Pancreas (tissue), 10 donors: ENCODE results near the gene FRAT1. TPM values are rescaled to one million over a fixed set of nuclear protein-coding genes. Genes with fewer than 3 reads are reported as not detected.

Source experiments
- ATAC-seq, 4 donors: fragments of 200-7000 bp; cut with Tn5 transposase; one replicate each; pipeline versions ENCODE4 v1.8.0 to v1.9.1; 2020; ENCODE audit warnings: mild to moderate bottlenecking in 4 of 4, moderate library complexity in 4 of 4
- DNase-seq, 6 donors: peaks; one replicate each; pipeline ENCODE4 v3.0.0-alpha.2; 2020
- FAIRE-seq: peaks from 2 replicates; lab custom pipeline; 2012; peaks lifted over from hg19 to GRCh38; lab: Jason Lieb, UNC
- H3K27ac ChIP-seq, 4 donors: fragments of 200-600 bp; sonication (generic); 1 replicate in 3 of 4; 2 replicates in 1 of 4; pipeline versions ENCODE4 v1.5.0 to v1.8.0; 2020
- H3K27me3 ChIP-seq, 4 donors: fragments of 200-600 bp; one replicate each; pipeline ENCODE4 v1.8.0; 2021
- H3K36me3 ChIP-seq, 3 donors: fragments of 200-600 bp; sonication (generic) in 1 of 3; one replicate each; pipeline versions ENCODE4 v1.5.0 to v1.8.0; 2020 to 2021
- H3K4me1 ChIP-seq, 3 donors: fragments of 200-600 bp; one replicate each; pipeline ENCODE4 v1.8.0; 2021
- H3K4me3 ChIP-seq, 4 donors: fragments of 200-600 bp; sonication (generic) in 2 of 4; one replicate each; pipeline versions ENCODE4 v1.5.0 to v1.8.0; 2020 to 2021
- H3K9me3 ChIP-seq, 4 donors: fragments of 200-600 bp; one replicate each; pipeline ENCODE4 v1.8.0; 2021
- CTCF ChIP-seq, 4 donors: fragments of 200-600 bp; sonication (generic) in 3 of 4; IDR thresholded peaks; one replicate each; pipeline versions ENCODE4 v1.5.0 to v1.8.0; 2021; ENCODE audit warnings: antibody characterized with exemption in 4 of 4
- WGBS, 2 donors: extraction: QIAGEN DNeasy Blood & Tissue Kit; methylation state at CpG; one replicate each; pipeline ENCODE4 v1.1.7; 2013; 5-methylcytosine and 5-hydroxymethylcytosine counted together
- intact Hi-C, 3 donors: fragments of 100-400 bp; cut with DNase I; formaldehyde crosslinking; loops; one replicate each; pipeline versions ENCODE4 v1.11.1 to v1.14.2; 2022
- polyA plus RNA-seq, 2 donors: library from polyadenylated mRNA; stranded (reverse); fragments of 200-250 nt; gene quantifications; one replicate each; pipeline ENCODE4 v1.2.3, GENCODE V29; 2013
- total RNA-seq, 6 donors: library from RNA; stranded (reverse); fragmentation: NEBNext Ultra II Directional in 4 of 6; extraction: Animal tissue kit (Norgen Biotek cat#: 25700) in 4 of 6; gene quantifications; one replicate each; pipeline versions ENCODE4 v1.2.1 to v1.2.4, GENCODE V29; 2021 to 2023
- donor health status: healthy with polysubstance abuse.
- donor health status: DM: no; HTN: no; CAD: no; lungs with moderate emphysema.
- donor health status: DM: no; HTN: no; CAD: no.
- donor health status: control.
- donor health status: control.
- donor health status: Bipolar disorder and iron deficiency.
- donor health status: DM: yes; HTN: yes; CAD: no.
- donor health status: DM: no; HTN: no; CAD: no.
- donor health status: DM: no; HTN: no; CAD: no.
- donor health status: DM: yes; HTN: yes; CAD: no.

FRAT1 gene
- total and polyA plus RNA-seq, 8 donors = 1.6 to 5.2 (median 3.1) TPM

DNA sequence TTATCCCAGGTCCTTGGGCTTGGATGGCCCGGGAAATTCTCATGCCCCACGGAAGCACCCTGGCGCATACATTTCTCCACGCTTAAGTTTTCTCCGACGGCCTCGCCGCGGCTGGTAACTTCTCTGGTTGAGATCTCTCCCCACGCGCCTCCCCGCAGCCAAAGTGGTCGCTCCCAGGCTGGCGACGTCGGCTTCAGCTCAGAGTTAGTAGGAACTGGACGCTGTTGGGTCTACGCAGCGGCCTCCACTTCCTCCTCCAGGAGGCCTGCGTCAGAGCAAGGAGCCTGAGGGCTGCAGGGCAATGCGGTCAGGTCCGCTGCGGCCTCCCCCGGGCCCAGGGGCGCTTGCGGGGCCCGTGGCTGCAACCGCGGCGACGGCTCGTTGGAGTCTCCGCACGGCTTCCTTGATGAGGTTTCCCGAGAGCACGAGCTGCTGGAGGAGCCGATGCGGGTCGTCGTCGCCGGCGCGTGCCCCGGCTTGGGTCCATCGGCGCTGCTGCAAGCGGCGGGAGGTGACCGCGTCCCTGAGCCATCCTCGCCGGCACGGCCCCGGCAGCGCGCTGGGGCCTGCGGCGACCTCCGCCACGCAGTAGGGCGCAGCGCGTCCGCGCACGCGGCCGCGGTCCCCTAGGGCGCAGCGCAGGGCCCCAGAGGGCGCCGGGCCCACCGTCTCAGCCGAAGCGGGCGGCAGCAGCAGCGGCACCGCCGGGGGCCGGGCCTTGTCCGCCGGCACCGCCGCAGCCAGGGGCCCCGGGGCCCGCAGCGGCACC, 14.7 kb downstream of the FRAT1 start:
- no peak for FAIRE-seq

GRCh38 chr10:97334370-97335175, 15.5 kb downstream of the FRAT1 start, which contains the start of gene FRAT2:
Gene FRAT2, minus strand, starts transcription at chr10:97334729. Its CDS starts 157 bp downstream, at chr10:97334572.
- no peaks in the 10 kb centered on the region for H3K36me3 ChIP-seq
- DNase-seq = peak; percentile 89 to 95 (median 92)
- FAIRE-seq = no peak
- H3K9me3 ChIP-seq = no peaks in the 10 kb centered on the region
- peak within 1 kb of the TSS; percentile 73 to 92 (median 82) for H3K4me3 ChIP-seq
- peak within 1 kb of the TSS; percentile 79 to 96 (median 90) for H3K27ac ChIP-seq
- peak; percentile 86 to 95 (median 90) for ATAC-seq
- TF ChIP-seq CTCF (IDR thresholded peaks at IDR 0.05) = no peak
- 0 to 1% methylated on average over 64 to 103 of the region's 103 CpGs for WGBS, 2 donors
- intact Hi-C loops = loop anchor here in 1 of 3 donors (10.0 kb wide), 1 partner anchor 50 kb away; no protein-coding TSS in a partner anchor
- H3K27me3 ChIP-seq = no peaks in the 10 kb centered on the region
- H3K4me1 ChIP-seq = peaks cover 11 to 36% (median 25%) of the 10 kb centered on the region in 3 donors

More for the DNA sequence above, 14.7 kb downstream of the FRAT1 start:
- intact Hi-C loops = loop anchor here in 1 of 3 donors (10.0 kb wide), 1 partner anchor 49 kb away; no protein-coding TSS in a partner anchor
- DNase-seq = peak; percentile 50 to 77 (median 62)
- H3K27ac ChIP-seq = peak overlapping the region; percentile 79 to 96 (median 90)
- peak overlapping the region; percentile 73 to 92 (median 82) for H3K4me3 ChIP-seq
- no peaks in the 10 kb centered on the region for H3K9me3 ChIP-seq
- H3K27me3 ChIP-seq = no peaks in the 10 kb centered on the region
- H3K4me1 ChIP-seq = peaks cover 19 to 44% (median 33%) of the 10 kb centered on the region in 3 donors
- no peaks in the 10 kb centered on the region for H3K36me3 ChIP-seq
- TF ChIP-seq CTCF (IDR thresholded peaks at IDR 0.05) = no peak
- ATAC-seq = peak; percentile 9 to 39 (median 26)
- WGBS, 2 donors = 0% methylated on average over 50 to 89 of the region's 89 CpGs

GRCh38 chr10:97335188-97335619, 16.1 kb downstream of the FRAT1 start:
- ATAC-seq (no peak), DNase-seq (peak in 5 of 6 donors; percentile 26 to 76 (median 50))

DNA sequence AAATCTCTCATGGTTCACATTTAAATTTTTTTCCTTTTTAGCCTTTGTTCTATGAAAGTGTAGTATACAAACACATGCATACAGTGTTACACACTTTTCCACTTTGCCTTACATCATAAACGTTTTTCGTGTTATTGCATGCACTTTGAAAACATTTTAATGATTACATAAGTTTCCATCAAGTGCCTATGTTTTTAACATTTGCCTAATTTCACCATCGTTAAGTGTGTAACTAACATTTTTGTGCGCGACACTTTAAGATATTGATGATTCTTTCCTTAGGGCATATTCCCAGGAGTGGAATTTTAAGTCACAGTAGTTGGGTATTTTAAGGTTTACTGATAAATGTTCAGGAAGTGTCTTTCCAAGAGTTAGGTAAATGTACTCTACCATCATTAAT, 16.9 kb downstream of the FRAT1 start:
- Histone ChIP-seq H3K9me3 (no peaks in the 10 kb centered on the region), H3K4me1 (peaks cover 11 to 27% (median 18%) of the 10 kb centered on the region in 3 donors), H3K4me3 (no peak overlapping the region), H3K27ac (peak overlapping the region in 1 of 4 donors; percentile 69), H3K36me3 (no peaks in the 10 kb centered on the region), H3K27me3 (no peaks in the 10 kb centered on the region)
- intact Hi-C loops = loop anchor here in 1 of 3 donors (10.0 kb wide), 1 partner anchor 51 kb away; no protein-coding TSS in a partner anchor
- ATAC-seq = no peak
- no peak for FAIRE-seq
- WGBS, 2 donors = 36 to 47% methylated on average over 5 of the region's 5 CpGs
- no peak for TF ChIP-seq CTCF (IDR thresholded peaks at IDR 0.05)
- no peak for DNase-seq

More at GRCh38 chr10:97335188-97335619, 16.1 kb downstream of the FRAT1 start:
- no peak for TF ChIP-seq CTCF (IDR thresholded peaks at IDR 0.05)
- H3K9me3 ChIP-seq = no peaks in the 10 kb centered on the region
- FAIRE-seq = no peak
- H3K4me3 ChIP-seq = peak overlapping the region in 3 of 4 donors; percentile 73 to 83 (median 82)
- no peaks in the 10 kb centered on the region for H3K36me3 ChIP-seq
- H3K27me3 ChIP-seq = no peaks in the 10 kb centered on the region
- peaks cover 11 to 30% (median 21%) of the 10 kb centered on the region in 3 donors for H3K4me1 ChIP-seq
- intact Hi-C loops = loop anchor here in 1 of 3 donors (10.0 kb wide), 1 partner anchor 50 kb away; no protein-coding TSS in a partner anchor
- 12 to 15% methylated on average over 25 of the region's 25 CpGs for WGBS, 2 donors
- H3K27ac ChIP-seq = peak overlapping the region; percentile 79 to 96 (median 90)
